GM10847 (cell line): ENCODE results near the gene S100A7.

ENCODE experiments used
- POLR2A ChIP-seq: IDR thresholded peaks from 2 replicates; pipeline ENCODE4 v1.6.1; 2011; ENCODE audit not compliant: insufficient read length; ENCODE audit errors: extremely low read depth

S100A7 gene

GRCh38 chr1:153485863-153486262 lies 25.4 kb upstream of the S100A7 start:
- no peak for TF ChIP-seq POLR2A

- TF ChIP-seq POLR2A, result no peak
Measured at GRCh38 chr1:153483776-153484175, 23.3 kb upstream of the S100A7 start.

DNA sequence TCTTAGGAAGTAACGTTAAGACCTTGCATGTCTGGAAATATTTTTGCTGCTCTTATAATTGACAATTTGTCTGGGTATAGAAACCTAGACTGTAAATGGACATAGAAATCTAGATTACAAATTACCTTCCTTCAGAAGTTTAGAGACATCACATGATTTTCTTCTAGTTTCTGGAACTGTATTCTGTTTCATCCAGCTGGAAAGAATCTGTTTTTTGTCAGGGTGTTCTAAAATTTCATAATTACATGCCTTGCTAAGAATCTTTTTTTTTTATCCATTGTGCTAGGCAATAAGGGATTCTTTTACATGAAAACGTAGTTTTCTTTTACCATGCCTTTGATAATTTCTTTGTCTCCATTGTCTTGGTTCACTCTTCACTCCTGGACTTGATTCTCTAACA lies 20.7 kb upstream of the S100A7 start:
- no peak for TF ChIP-seq POLR2A

DNA sequence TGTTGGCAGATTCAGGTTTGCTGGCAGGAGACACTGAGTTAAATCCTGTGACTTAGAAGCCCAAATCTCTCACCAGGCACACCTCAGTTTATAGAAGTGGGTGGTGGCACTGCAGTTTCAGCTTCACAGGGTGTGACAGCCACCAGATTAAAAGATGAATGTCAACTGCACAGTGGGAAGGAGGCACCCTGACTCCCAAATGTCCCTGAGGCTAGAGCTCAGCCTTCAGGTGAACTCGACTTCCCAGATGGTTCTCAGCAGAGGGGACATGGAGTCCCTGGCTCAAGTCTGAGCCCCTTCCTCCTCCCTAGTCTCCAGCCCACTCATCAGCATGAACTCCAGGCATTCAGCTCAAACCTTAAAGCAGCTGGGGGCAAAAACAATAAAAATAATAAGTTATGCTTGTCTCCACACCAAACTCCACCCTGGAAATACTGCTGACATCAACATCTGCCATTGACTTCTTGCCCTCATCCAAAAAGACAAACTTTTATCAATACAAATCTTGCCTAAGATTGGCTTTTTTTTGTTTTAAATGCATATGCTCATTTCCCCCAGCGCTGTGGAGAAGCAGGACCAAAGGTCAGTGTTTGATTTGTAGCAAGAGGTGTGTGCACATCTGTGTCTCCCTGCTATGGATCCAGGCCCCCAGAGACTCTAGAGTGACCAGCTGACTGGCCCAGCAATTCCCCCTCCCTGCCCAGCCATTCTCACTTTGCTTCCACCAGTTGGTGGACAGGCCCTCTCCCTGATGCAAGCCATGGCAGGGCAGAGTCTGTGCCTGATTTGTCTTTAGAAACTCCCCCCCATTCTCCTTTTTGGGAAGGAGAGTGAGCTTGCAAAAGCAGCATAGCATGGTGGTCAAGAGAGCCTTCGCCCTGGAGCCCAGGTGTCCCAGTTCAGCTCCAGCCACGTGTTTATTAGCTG lies 18.5 kb upstream of the S100A7 start:
- no peak for TF ChIP-seq POLR2A

- no peak for TF ChIP-seq POLR2A
Measured at GRCh38 chr1:153478047-153478691, 17.7 kb upstream of the S100A7 start.

GRCh38 chr1:153476491-153477093 lies 16.1 kb upstream of the S100A7 start:
- no peak for TF ChIP-seq POLR2A

- no peak for TF ChIP-seq POLR2A
Measured at GRCh38 chr1:153475282-153475681, 14.8 kb upstream of the S100A7 start.

DNA sequence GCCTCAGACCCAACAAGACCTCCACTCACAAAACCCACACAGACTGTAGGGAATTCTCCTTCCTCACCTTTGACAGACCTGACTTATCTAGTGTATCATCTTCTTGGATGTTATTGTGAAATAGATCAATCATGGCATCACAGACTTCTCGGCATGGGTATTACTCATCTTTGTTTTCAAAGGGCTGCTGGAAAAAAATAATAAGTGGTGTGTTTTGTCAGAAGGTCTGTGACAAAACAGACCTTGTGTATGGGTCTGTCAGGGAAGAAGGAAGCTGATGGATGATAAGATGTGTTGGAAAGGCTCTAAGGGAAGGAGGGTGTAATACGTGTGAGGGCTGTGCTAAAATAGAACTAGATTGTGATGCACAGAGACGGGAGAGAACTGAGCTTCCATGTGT lies 13.9 kb upstream of the S100A7 start:
- TF ChIP-seq POLR2A, result no peak

DNA sequence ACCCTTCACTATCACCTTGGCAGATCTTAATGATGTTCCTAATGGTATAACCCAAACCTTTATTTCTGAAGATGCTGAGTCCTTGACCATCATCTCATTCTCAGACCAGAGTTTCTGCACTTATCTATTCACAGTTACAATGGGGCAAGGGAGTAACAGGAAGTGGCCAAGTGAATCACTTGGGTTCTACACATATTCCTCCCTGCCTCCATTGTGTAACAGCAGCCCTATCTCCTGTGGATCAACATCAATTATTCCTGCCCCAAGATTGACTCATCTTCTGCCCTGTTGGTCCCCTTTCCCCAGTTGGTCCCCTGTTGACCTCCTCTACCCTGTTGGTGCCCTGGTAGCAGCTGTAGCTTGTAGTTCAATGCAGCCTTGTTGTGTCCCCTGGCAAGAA lies 10.3 kb upstream of the S100A7 start:
- no peak for TF ChIP-seq POLR2A

- TF ChIP-seq POLR2A, result no peak
Measured at GRCh38 chr1:153466908-153467307, 6.5 kb upstream of the S100A7 start.

- TF ChIP-seq POLR2A, result no peak
Measured at GRCh38 chr1:153465811-153466636, 5.6 kb upstream of the S100A7 start.

- no peak for TF ChIP-seq POLR2A
Measured at GRCh38 chr1:153459655-153460054, 796 bp downstream of the S100A7 start.

DNA sequence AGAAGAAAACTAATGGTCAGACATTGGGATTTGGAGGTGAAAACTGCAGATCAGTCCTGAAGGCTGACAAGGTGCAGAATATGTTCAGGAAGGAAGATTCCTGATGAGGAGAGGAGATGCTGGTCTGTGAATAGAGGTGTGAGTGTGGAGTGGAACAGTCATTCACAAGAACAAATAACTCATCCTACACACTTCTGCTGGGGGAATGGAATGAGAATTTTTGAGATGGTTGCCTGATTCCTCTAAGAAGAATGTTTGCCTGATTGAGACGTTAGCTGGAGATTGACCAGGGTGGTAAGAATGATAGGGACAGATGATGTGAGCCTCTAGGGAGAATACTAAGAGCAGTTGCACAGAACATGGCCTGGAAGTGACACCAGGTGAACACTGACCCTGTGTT lies 4.1 kb downstream of the S100A7 start:
- no peak for TF ChIP-seq POLR2A

GRCh38 chr1:153447498-153448170 lies 12.8 kb downstream of the S100A7 start:
- TF ChIP-seq POLR2A, result no peak

GRCh38 chr1:153444078-153444477 lies 16.4 kb downstream of the S100A7 start:
- TF ChIP-seq POLR2A, result no peak
